K562 (cell line): Measurements from ENCODE around the gene GALNT7. TPM values are rescaled to one million over a fixed set of nuclear protein-coding genes. Genes with fewer than 3 reads are reported as not detected.

Experiments
- ATAC-seq: fragments of 200-7000 bp; cut with Tn5 transposase; 3 replicates; pipeline ENCODE4 v1.9.1; 2020; ENCODE audit warnings: moderate library complexity
- BruUV-seq: library from RNA; stranded (reverse); fragments of 400-500 nt; replicated peaks from 2 replicates; lab custom pipeline; 2021; lab: Mats Ljungman, UMichigan
- CTCF ChIA-PET: fragments of 300-600 bp; formaldehyde crosslinking; extraction: SDS; loops from one replicate; lab custom pipeline; 2021; ENCODE audit warnings: low intra/inter-chr PET ratio; lab: Yijun Ruan, JAX
- POLR2A ChIA-PET: fragments of 300-600, 350-650 bp; sonication (Branson Sonifier 250); formaldehyde crosslinking; extraction: SDS; loops from one replicate; lab custom pipeline; 2021; ENCODE audit warnings: antibody characterized with exemption, inconsistent platforms; lab: Yijun Ruan, JAX
- DNase-seq, 4 experiments: peaks; one replicate each; pipeline versions ENCODE4 v3.0.0 to v3.0.0-alpha.2; 2011 to 2018; ENCODE audit warnings: low spot score in 3 of 4, mixed read lengths in 3 of 4; ENCODE audit errors: extremely low read depth in 1 of 4
- FAIRE-seq: peaks from 2 replicates; lab custom pipeline; 2011; peaks lifted over from hg19 to GRCh38; lab: Jason Lieb, UNC
- H2AFZ ChIP-seq: 2 replicates; pipeline ENCODE4 v1.6.0; 2011; ENCODE audit warnings: low read depth, low read length, control low read depth, inconsistent platforms
- H3K27ac ChIP-seq: fragments of 200-600 bp; 3 replicates; pipeline ENCODE4 v1.8.0; 2011; ENCODE audit warnings: low read depth, mild to moderate bottlenecking, control low read depth, inconsistent platforms, low read length, moderate library complexity, mixed read lengths; ENCODE audit errors: extremely low read depth
- H3K27me3 ChIP-seq, 2 experiments: fragments of 300-600 bp in 1 of 2; 2 replicates in 1 of 2; 3 replicates in 1 of 2; pipeline versions ENCODE4 v1.6.0 to v1.8.0; 2011; ENCODE audit warnings: inconsistent platforms in 2 of 2, low read length in 2 of 2, mild to moderate bottlenecking in 1 of 2, mixed read lengths in 1 of 2, moderate library complexity in 1 of 2; ENCODE audit not compliant: control insufficient read depth in 2 of 2, insufficient read depth in 2 of 2
- H3K36me3 ChIP-seq: fragments of 300-600 bp; 3 replicates; pipeline ENCODE4 v1.8.0; 2011; ENCODE audit warnings: mild to moderate bottlenecking, low read length, inconsistent platforms; ENCODE audit not compliant: control insufficient read depth, insufficient read depth
- H3K4me1 ChIP-seq, 2 experiments: fragments of 200-600 bp in 1 of 2; replicated peaks in 1 of 2; 2 replicates in 1 of 2; 3 replicates in 1 of 2; pipeline versions ENCODE4 v1.5.1 to v1.8.0; 2011; ENCODE audit warnings: inconsistent platforms in 2 of 2, low read length in 2 of 2, mild to moderate bottlenecking in 1 of 2, mixed read lengths in 1 of 2, moderate library complexity in 1 of 2; ENCODE audit not compliant: control insufficient read depth in 2 of 2, insufficient read depth in 2 of 2
- H3K4me2 ChIP-seq: 2 replicates; pipeline ENCODE4 v1.6.1; 2011; ENCODE audit warnings: low read length, control low read depth, inconsistent platforms, mixed read lengths; ENCODE audit not compliant: insufficient read depth
- H3K4me3 ChIP-seq: fragments of 200-600 bp; sonication (generic), shearing (Covaris generic); 2 replicates; pipeline ENCODE4 v1.5.1; 2016; ENCODE audit warnings: control low read depth, inconsistent platforms
- H3K79me2 ChIP-seq: fragments of 200-600 bp; 3 replicates; pipeline ENCODE4 v1.8.0; 2011; ENCODE audit warnings: low read length, inconsistent platforms; ENCODE audit not compliant: control insufficient read depth, insufficient read depth
- H3K9ac ChIP-seq, 2 experiments: 2 replicates each; pipeline versions ENCODE4 v1.6.0 to v1.6.1; 2011; ENCODE audit warnings: low read depth in 2 of 2, low read length in 2 of 2, control low read depth in 1 of 2, inconsistent platforms in 1 of 2, mild to moderate bottlenecking in 1 of 2, mixed read lengths in 1 of 2; ENCODE audit not compliant: insufficient read depth in 1 of 2
- H3K9me1 ChIP-seq: one replicate; pipeline ENCODE4 v1.6.0; 2011; ENCODE audit warnings: inconsistent platforms, mild to moderate bottlenecking, low read length, moderate library complexity; ENCODE audit not compliant: control insufficient read depth, insufficient read depth
- H3K9me3 ChIP-seq: replicated peaks from 2 replicates; pipeline ENCODE4 v1.5.1; 2011; ENCODE audit warnings: low read depth, low read length, inconsistent platforms; ENCODE audit not compliant: control insufficient read depth, insufficient read depth
- H4K20me1 ChIP-seq: replicated peaks from 2 replicates; pipeline ENCODE4 v1.6.1; 2011; ENCODE audit warnings: low read length, inconsistent platforms, mixed read lengths; ENCODE audit not compliant: control insufficient read depth, insufficient read depth
- ARID1B ChIP-seq: fragments of 450-650 bp; IDR thresholded peaks from 2 replicates; pipeline ENCODE4 v1.6.1; 2016; ENCODE audit warnings: antibody characterized with exemption, mild to moderate bottlenecking, inconsistent platforms
- ELF1 ChIP-seq: fragments of 200-800 bp; sonication (Bioruptor generic); IDR thresholded peaks from 2 replicates; pipeline ENCODE4 v1.6.1; 2016; ENCODE audit warnings: missing genetic modification characterization, missing compliant biosample characterization
- HEY1 ChIP-seq: fragments of 250-450 bp; sonication (Bioruptor Pico); IDR thresholded peaks from 2 replicates; pipeline ENCODE4 v1.5.0; 2020; ENCODE audit warnings: mild to moderate bottlenecking, moderate library complexity, borderline replicate concordance
- KDM5B ChIP-seq: fragments of 200-600 bp; sonication (generic); IDR thresholded peaks from 2 replicates; pipeline ENCODE4 v1.6.1; 2012; ENCODE audit warnings: low read depth, mild to moderate bottlenecking, moderate library complexity, low read length, control low read depth, inconsistent platforms; ENCODE audit not compliant: insufficient replicate concordance
- NFIC ChIP-seq: fragments of 450-650 bp; IDR thresholded peaks from 2 replicates; pipeline ENCODE4 v1.6.1; 2017; ENCODE audit warnings: mild to moderate bottlenecking, inconsistent platforms
- RAD51 ChIP-seq: fragments of 450-650 bp; IDR thresholded peaks from 2 replicates; pipeline ENCODE4 v1.7.1; 2016; ENCODE audit warnings: low read depth, mild to moderate bottlenecking, borderline replicate concordance
- TAF9B ChIP-seq: fragments of 450-650 bp; IDR thresholded peaks from 2 replicates; pipeline ENCODE4 v1.6.1; 2018; ENCODE audit warnings: mild to moderate bottlenecking; ENCODE audit not compliant: partially characterized antibody
- WGBS: fragments of 100-300 bp; shearing (Covaris generic); methylation state at CpG from one replicate; pipeline ENCODE4 v1.1.6; 2016; ENCODE audit warnings: low coverage, mixed read lengths; ENCODE audit not compliant: insufficient coverage; ENCODE audit errors: missing lambda C conversion rate; 5-methylcytosine and 5-hydroxymethylcytosine counted together
- in situ Hi-C: fragments of 300-500 bp; cut with MboI; formaldehyde crosslinking; loops from 4 replicates; pipeline ENCODE4 v1.15.0; 2018; ENCODE audit warnings: inconsistent platforms, mixed read lengths
- intact Hi-C: fragments of 100-400 bp; cut with micrococcal nuclease; formaldehyde crosslinking; loops from 2 replicates; pipeline ENCODE4 v1.14.2; 2022
- polyA plus RNA-seq, 8 experiments: library from polyadenylated mRNA; depleted of rRNA in 4 of 8; stranded (reverse) in 5 of 8; unstranded in 3 of 8; fragments of >200 nt; fragmentation: Nextera tagmentation in 2 of 8; fragmentation: Illumina TruSeq in 1 of 8; extraction: Ambion mirVana in 2 of 8; extraction: Trizol in 1 of 8; gene quantifications; 2 replicates each; pipeline versions ENCODE4 v1.2.1 to v1.2.3, GENCODE V29; 2011 to 2014; ENCODE audit warnings: inconsistent platforms in 1 of 8, missing spikeins in 1 of 8
- total RNA-seq, 7 experiments: library from RNA; depleted of rRNA in 6 of 7; stranded (reverse); fragments of >200 nt in 6 of 7; fragmentation: Illumina TruSeq in 2 of 7; extraction: Trizol in 2 of 7; gene quantifications; 2 replicates each; pipeline versions ENCODE4 v1.2.1 to v1.2.3, GENCODE V29; 2011 to 2021; ENCODE audit warnings: low replicate concordance in 1 of 7
- TF ChIP-seq, protein P1 (sequence below): fragments of 450-650 bp; IDR thresholded peaks from 2 replicates; pipeline ENCODE4 v1.6.1; 2016; ENCODE audit warnings: mild to moderate bottlenecking
- TF ChIP-seq, protein P2 (sequence below), 2 experiments: fragments of 450-650 bp in 1 of 2; sonication (generic) in 1 of 2; formaldehyde crosslinking in 1 of 2; IDR thresholded peaks in 1 of 2; conservative IDR thresholded peaks in 1 of 2; 2 replicates each; pipeline versions ENCODE4 v1.6.1 to v1.8.1; 2016 to 2023; ENCODE audit warnings: mild to moderate bottlenecking in 2 of 2, moderate library complexity in 2 of 2, inconsistent platforms in 1 of 2, missing genetic modification reagents in 1 of 2

GALNT7 gene
- total and polyA plus RNA-seq, 9 of the 15 experiments (the other 6 are each of a cell fraction or from before 2014, with no cell fraction given): 16.7 to 38.7 (median 31.1) TPM

DNA sequence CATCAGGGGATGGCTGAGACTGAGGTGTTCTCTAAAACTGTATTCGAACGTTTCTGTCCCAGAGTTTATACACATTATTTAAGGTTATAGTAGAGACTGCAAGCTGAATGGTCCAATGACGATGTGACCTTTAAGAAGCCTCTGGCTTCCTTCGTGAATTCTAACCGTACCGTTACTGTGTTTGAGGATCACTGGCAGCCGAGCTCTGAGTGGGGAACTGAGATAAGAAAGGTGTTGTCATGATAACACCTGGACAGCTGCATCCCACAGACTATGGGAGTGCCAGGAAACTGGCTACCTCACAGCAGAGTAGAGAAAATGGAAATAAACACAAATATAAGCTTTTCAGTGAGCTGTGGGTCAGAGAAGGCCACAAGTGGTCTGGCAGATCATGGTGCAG is 106.5 kb downstream of the GALNT7 start (continued):
- TF ChIP-seq, protein P1, sequence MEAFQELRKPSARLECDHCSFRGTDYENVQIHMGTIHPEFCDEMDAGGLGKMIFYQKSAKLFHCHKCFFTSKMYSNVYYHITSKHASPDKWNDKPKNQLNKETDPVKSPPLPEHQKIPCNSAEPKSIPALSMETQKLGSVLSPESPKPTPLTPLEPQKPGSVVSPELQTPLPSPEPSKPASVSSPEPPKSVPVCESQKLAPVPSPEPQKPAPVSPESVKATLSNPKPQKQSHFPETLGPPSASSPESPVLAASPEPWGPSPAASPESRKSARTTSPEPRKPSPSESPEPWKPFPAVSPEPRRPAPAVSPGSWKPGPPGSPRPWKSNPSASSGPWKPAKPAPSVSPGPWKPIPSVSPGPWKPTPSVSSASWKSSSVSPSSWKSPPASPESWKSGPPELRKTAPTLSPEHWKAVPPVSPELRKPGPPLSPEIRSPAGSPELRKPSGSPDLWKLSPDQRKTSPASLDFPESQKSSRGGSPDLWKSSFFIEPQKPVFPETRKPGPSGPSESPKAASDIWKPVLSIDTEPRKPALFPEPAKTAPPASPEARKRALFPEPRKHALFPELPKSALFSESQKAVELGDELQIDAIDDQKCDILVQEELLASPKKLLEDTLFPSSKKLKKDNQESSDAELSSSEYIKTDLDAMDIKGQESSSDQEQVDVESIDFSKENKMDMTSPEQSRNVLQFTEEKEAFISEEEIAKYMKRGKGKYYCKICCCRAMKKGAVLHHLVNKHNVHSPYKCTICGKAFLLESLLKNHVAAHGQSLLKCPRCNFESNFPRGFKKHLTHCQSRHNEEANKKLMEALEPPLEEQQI: no peak
- TF ChIP-seq TAF9B: no peak
- no peak for TF ChIP-seq RAD51
- TF ChIP-seq ARID1B: peak; percentile 74
- peak; percentile 38 for TF ChIP-seq NFIC
- TF ChIP-seq HEY1 (CRISPR knock-in tag): no peak
- no peak for TF ChIP-seq ELF1 (tag)

DNA sequence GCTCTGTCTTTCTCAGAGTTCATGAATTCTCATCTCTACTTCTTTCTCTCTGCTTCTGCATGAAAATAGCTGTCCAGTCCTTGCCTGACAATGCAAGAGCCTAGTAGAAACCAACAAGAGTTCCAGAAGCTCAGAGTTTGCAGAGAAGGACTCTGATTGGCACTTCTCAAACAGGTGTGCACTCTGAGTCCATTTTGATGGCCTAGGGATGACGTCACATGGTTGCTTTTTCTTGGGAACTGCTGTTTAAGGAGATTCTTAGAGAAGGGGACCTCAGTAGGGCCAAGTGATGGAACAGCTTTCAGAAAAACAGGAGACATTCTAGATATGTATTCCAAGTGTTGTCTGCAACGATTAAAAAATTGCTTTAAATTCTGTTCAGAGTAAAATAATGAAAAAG is 108.7 kb downstream of the GALNT7 start:
- BruUV-seq: no TSS peak
- WGBS: 78% methylated on average over 2 of the region's 2 CpGs
- H3K36me3 ChIP-seq: no peaks in the 10 kb centered on the region
- POLR2A ChIA-PET: interaction anchor here (0.8 to 1.0 kb wide), 2 partner anchors 15 to 35 kb away, joined by 3 read pairs; no protein-coding TSS in a partner anchor
- 0 out of 2 replicates have a peak, but pooled peaks cover 5% of the 10 kb centered on the region for H4K20me1 ChIP-seq
- intact Hi-C loops: no loop called here
- H3K9me1 ChIP-seq: no peaks in the 10 kb centered on the region
- no peak overlapping the region for H3K9ac ChIP-seq
- in situ Hi-C loops: no loop called here
- no peaks in the 10 kb centered on the region for H3K27me3 ChIP-seq
- H3K79me2 ChIP-seq: peaks cover 59% of the 10 kb centered on the region
- peaks cover 7 to 27% of the 10 kb centered on the region in 2 experiments for H3K4me1 ChIP-seq
- no peak overlapping the region for H3K27ac ChIP-seq
- CTCF ChIA-PET: no interaction called here
- ATAC-seq: no peak
- DNase-seq: no peak
- no peak overlapping the region for H3K4me2 ChIP-seq
- no peak for FAIRE-seq
- no peak overlapping the region for H2AFZ ChIP-seq
- H3K9me3 ChIP-seq: no peaks in the 10 kb centered on the region
- TF ChIP-seq KDM5B: no peak
- TF ChIP-seq, protein P2, sequence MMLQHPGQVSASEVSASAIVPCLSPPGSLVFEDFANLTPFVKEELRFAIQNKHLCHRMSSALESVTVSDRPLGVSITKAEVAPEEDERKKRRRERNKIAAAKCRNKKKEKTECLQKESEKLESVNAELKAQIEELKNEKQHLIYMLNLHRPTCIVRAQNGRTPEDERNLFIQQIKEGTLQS (IDR thresholded peaks at IDR 0.05): 0 out of 2 replicates have a peak, but pooled peaks have one; percentile 14
- TF ChIP-seq, protein P2 (CRISPR knock-in tag; conservative IDR thresholded peaks at IDR 0.05): no peak
- no peak overlapping the region for H3K4me3 ChIP-seq
